H9 (cell line): Measurements from ENCODE around the gene LRRC17. TPM values are rescaled to one million over a fixed set of nuclear protein-coding genes. Genes with fewer than 3 reads are reported as not detected.
A peak's percentile ranks its signal among the peaks of the same experiment; 100 is the strongest.

Experiments used
- DNase-seq: peaks from one replicate; pipeline ENCODE4 v3.0.0-alpha.2; 2017
- H2AFZ ChIP-seq: one replicate; pipeline ENCODE4 v1.6.1; 2013; ENCODE audit warnings: mild to moderate bottlenecking, low read length, control low read depth, moderate library complexity
- H2AK5ac ChIP-seq: 2 replicates; pipeline ENCODE4 v1.6.1; 2013; ENCODE audit warnings: low read length, control low read depth, mixed read lengths; ENCODE audit not compliant: insufficient read length
- H2BK120ac ChIP-seq: one replicate; pipeline ENCODE4 v1.6.1; 2013; ENCODE audit warnings: low read depth, mild to moderate bottlenecking, low read length, control low read depth, inconsistent platforms; ENCODE audit not compliant: poor library complexity, severe bottlenecking
- H2BK12ac ChIP-seq: 2 replicates; pipeline ENCODE4 v1.6.1; 2013; ENCODE audit warnings: low read length, control low read depth, mixed read lengths, low read depth; ENCODE audit not compliant: insufficient read length
- H2BK15ac ChIP-seq: 2 replicates; pipeline ENCODE4 v1.6.1; 2013; ENCODE audit warnings: low read depth, low read length, control low read depth
- H2BK20ac ChIP-seq: one replicate; pipeline ENCODE4 v1.6.1; 2013; ENCODE audit warnings: low read depth, mild to moderate bottlenecking, low read length, control low read depth, inconsistent platforms; ENCODE audit not compliant: poor library complexity, severe bottlenecking
- H2BK5ac ChIP-seq: 2 replicates; pipeline ENCODE4 v1.6.1; 2013; ENCODE audit warnings: low read length, control low read depth, mixed read lengths; ENCODE audit not compliant: insufficient read length
- H3K14ac ChIP-seq: 2 replicates; pipeline ENCODE4 v1.6.1; 2013; ENCODE audit warnings: low read length, control low read depth; ENCODE audit not compliant: insufficient read depth
- H3K18ac ChIP-seq: 2 replicates; pipeline ENCODE4 v1.6.1; 2013; ENCODE audit warnings: low read depth, mild to moderate bottlenecking, mixed read lengths, low read length, control low read depth; ENCODE audit not compliant: insufficient read length
- H3K23ac ChIP-seq: 2 replicates; pipeline ENCODE4 v1.6.1; 2013; ENCODE audit warnings: low read length, control low read depth, mixed read lengths, low read depth; ENCODE audit not compliant: insufficient read length
- H3K23me2 ChIP-seq: 2 replicates; pipeline ENCODE4 v1.6.1; 2013; ENCODE audit warnings: low read depth, mild to moderate bottlenecking, mixed read lengths, low read length, control low read depth; ENCODE audit not compliant: insufficient read length, poor library complexity, severe bottlenecking
- H3K27ac ChIP-seq: 2 replicates; pipeline ENCODE4 v1.5.1; 2013; ENCODE audit warnings: low read length, control low read depth, mixed read lengths, low read depth; ENCODE audit not compliant: insufficient read length
- H3K27me3 ChIP-seq: 2 replicates; pipeline ENCODE4 v1.6.1; 2013; ENCODE audit warnings: low read length, control low read depth, inconsistent platforms; ENCODE audit not compliant: insufficient read depth
- H3K4ac ChIP-seq: 2 replicates; pipeline ENCODE4 v1.6.1; 2013; ENCODE audit warnings: low read depth, mild to moderate bottlenecking, control low read depth, inconsistent platforms, low read length, moderate library complexity
- H3K4me1 ChIP-seq: 2 replicates; pipeline ENCODE4 v1.6.1; 2013; ENCODE audit warnings: low read length, control low read depth, inconsistent platforms; ENCODE audit not compliant: insufficient read depth
- H3K4me2 ChIP-seq: 2 replicates; pipeline ENCODE4 v1.6.1; 2013; ENCODE audit warnings: low read length, control low read depth, mixed read lengths; ENCODE audit not compliant: insufficient read length, insufficient read depth
- H3K56ac ChIP-seq: 2 replicates; pipeline ENCODE4 v1.6.1; 2013; ENCODE audit warnings: low read depth, mild to moderate bottlenecking, mixed read lengths, low read length, control low read depth; ENCODE audit not compliant: insufficient read length
- H3K79me1 ChIP-seq: 2 replicates; pipeline ENCODE4 v1.6.1; 2013; ENCODE audit warnings: low read depth, mild to moderate bottlenecking, moderate library complexity, low read length, control low read depth, inconsistent platforms; ENCODE audit not compliant: insufficient read depth, poor library complexity, severe bottlenecking
- H3K79me2 ChIP-seq: 2 replicates; pipeline ENCODE4 v1.6.1; 2013; ENCODE audit warnings: low read length, control low read depth, inconsistent platforms; ENCODE audit not compliant: insufficient read depth
- H3K9ac ChIP-seq: 2 replicates; pipeline ENCODE4 v1.6.1; 2013; ENCODE audit warnings: low read length, control low read depth, mixed read lengths; ENCODE audit not compliant: insufficient read length; ENCODE audit errors: extremely low read depth
- H3K9me3 ChIP-seq: one replicate; pipeline ENCODE4 v1.6.1; 2013; ENCODE audit warnings: low read depth, low read length, inconsistent platforms; ENCODE audit not compliant: control insufficient read depth
- H3T11ph ChIP-seq: one replicate; pipeline ENCODE4 v1.6.1; 2013; ENCODE audit warnings: mild to moderate bottlenecking, low read length, control low read depth, inconsistent platforms
- H4K20me1 ChIP-seq: one replicate; pipeline ENCODE4 v1.6.1; 2013; ENCODE audit not compliant: control insufficient read depth, insufficient read length, insufficient read depth
- H4K5ac ChIP-seq: 2 replicates; pipeline ENCODE4 v1.6.1; 2013; ENCODE audit warnings: low read depth, mild to moderate bottlenecking, mixed read lengths, low read length, control low read depth; ENCODE audit not compliant: insufficient read length
- H4K8ac ChIP-seq: replicated peaks from 2 replicates; pipeline ENCODE4 v1.6.1; 2013; ENCODE audit warnings: low read length, control low read depth, mixed read lengths, low read depth; ENCODE audit not compliant: insufficient read length
- H4K91ac ChIP-seq: 2 replicates; pipeline ENCODE4 v1.6.1; 2013; ENCODE audit warnings: low read depth, mild to moderate bottlenecking, moderate library complexity, mixed read lengths, low read length, control low read depth; ENCODE audit not compliant: insufficient read length
- H3K27ac Mint-ChIP-seq, 3 experiments: 2 replicates in 2 of 3; 3 replicates in 1 of 3; pipeline ENCODE4 v1.8.0; 2020 to 2021; ENCODE audit warnings: mixed read lengths in 3 of 3, mild to moderate bottlenecking in 1 of 3, moderate library complexity in 1 of 3
- H3K27me3 Mint-ChIP-seq: 2 replicates; pipeline ENCODE4 v1.8.0; 2021; ENCODE audit warnings: low read depth, mild to moderate bottlenecking, moderate library complexity, mixed read lengths
- H3K36me3 Mint-ChIP-seq, 3 experiments: 2 replicates in 2 of 3; 3 replicates in 1 of 3; pipeline ENCODE4 v1.8.0; 2020 to 2021; ENCODE audit warnings: low read depth in 3 of 3, mixed read lengths in 3 of 3; ENCODE audit not compliant: insufficient read depth in 1 of 3
- H3K4me1 Mint-ChIP-seq, 2 experiments: 2 replicates each; pipeline ENCODE4 v1.8.0; 2020; ENCODE audit warnings: mixed read lengths in 2 of 2
- H3K4me3 Mint-ChIP-seq, 2 experiments: 2 replicates in 1 of 2; 3 replicates in 1 of 2; pipeline ENCODE4 v1.8.0; 2020 to 2021; ENCODE audit warnings: mild to moderate bottlenecking in 2 of 2, mixed read lengths in 2 of 2, moderate library complexity in 1 of 2
- H3K9me3 Mint-ChIP-seq, 2 experiments: 2 replicates in 1 of 2; 3 replicates in 1 of 2; pipeline ENCODE4 v1.8.0; 2020; ENCODE audit warnings: mild to moderate bottlenecking in 2 of 2, mixed read lengths in 2 of 2, moderate library complexity in 1 of 2
- CTCF ChIP-seq: fragments of 200-600 bp; sonication (generic); conservative IDR thresholded peaks from 3 replicates; pipeline ENCODE4 v1.8.0; 2021; ENCODE audit warnings: antibody characterized with exemption, mild to moderate bottlenecking
- WGBS: extraction: QIAGEN DNeasy Blood & Tissue Kit; methylation state at CpG from one replicate; pipeline ENCODE4 v1.1.7; 2013; ENCODE audit warnings: missing lambda C conversion rate, low lambda C conversion rate, mixed read lengths; ENCODE audit not compliant: insufficient read length; ENCODE audit errors: extremely low coverage; 5-methylcytosine and 5-hydroxymethylcytosine counted together
- total RNA-seq: library from RNA; stranded (reverse); gene quantifications from 2 replicates; pipeline ENCODE4 v1.2.1, GENCODE V29; 2021

The LRRC17 gene
- total RNA-seq, 1 experiment from 2014 or later: 2.0 TPM

- H3K27ac Mint-ChIP-seq: peak overlapping the region in 2 of 3 experiments; percentile 59 to 96; a peak in 4 of 7 replicates
- no peaks in the 10 kb centered on the region; the same call in 1 of the 2 replicates for H3K27me3 Mint-ChIP-seq
- WGBS: no CpG with 5 or more reads among the region's 1 CpG
- Histone ChIP-seq H2BK12ac (no peak overlapping the region), H2BK20ac (no peak overlapping the region), H3K23me2 (no peaks in the 10 kb centered on the region), H3K4me2 (no peak overlapping the region), H4K20me1 (no peaks in the 10 kb centered on the region), H3K4me1 (peaks cover 9% of the 10 kb centered on the region), H3K27me3 (no peaks in the 10 kb centered on the region; the same call in 1 of the 2 replicates), H4K8ac (no peak overlapping the region), H2BK15ac (no peak overlapping the region), H3T11ph (no peak overlapping the region), H3K4ac (no peak overlapping the region), H3K14ac (no peak overlapping the region), H3K9me3 (no peaks in the 10 kb centered on the region), H3K9ac (no peak overlapping the region), H4K5ac (no peak overlapping the region), H3K23ac (no peak overlapping the region), H2AK5ac (no peak overlapping the region), H4K91ac (no peak overlapping the region), H3K18ac (no peak overlapping the region), H3K79me1 (no peaks in the 10 kb centered on the region), H3K79me2 (no peaks in the 10 kb centered on the region; the same call in 1 of the 2 replicates), H2AFZ (no peak overlapping the region), H2BK5ac (no peak overlapping the region), H3K56ac (no peak overlapping the region), H2BK120ac (no peak overlapping the region), H3K27ac (no peak overlapping the region)
- no peaks in the 10 kb centered on the region for H3K9me3 Mint-ChIP-seq
- DNase-seq: no peak
- H3K36me3 Mint-ChIP-seq: no peaks in the 10 kb centered on the region; a peak in 1 of 7 replicates
- TF ChIP-seq CTCF: no peak
- H3K4me1 Mint-ChIP-seq: peaks cover 65 to 72% of the 10 kb centered on the region in 2 experiments
- H3K4me3 Mint-ChIP-seq: peak overlapping the region in 1 of 2 experiments; percentile 8; a peak in 2 of 5 replicates
Measured at GRCh38 chr7:102942868-102943267, 30.1 kb downstream of the LRRC17 start.
